DOHH2 (cell line): ENCODE measurements around the gene PRPF40A.

Source experiments
- H3F3A ChIP-seq: fragments of 200-600 bp; sonication (generic), shearing (Covaris generic); 2 replicates; pipeline ENCODE4 v1.6.0; 2016; ENCODE audit warnings: antibody characterized with exemption, mild to moderate bottlenecking; ENCODE audit not compliant: control insufficient read depth, insufficient read depth
- H3K27ac ChIP-seq: fragments of 200-600 bp; sonication (generic); 2 replicates; pipeline ENCODE4 v1.5.1; 2014; ENCODE audit warnings: low read depth, mild to moderate bottlenecking, low read length, moderate library complexity
- H3K27me3 ChIP-seq: fragments of 200-600 bp; sonication (generic); 2 replicates; pipeline ENCODE4 v1.6.1; 2014; ENCODE audit warnings: mild to moderate bottlenecking, low read length, mixed read lengths; ENCODE audit not compliant: control insufficient read depth
- H3K36me3 ChIP-seq: fragments of 200-600 bp; sonication (generic); 2 replicates; pipeline ENCODE4 v1.6.1; 2014; ENCODE audit warnings: mild to moderate bottlenecking, low read length, moderate library complexity, mixed read lengths; ENCODE audit not compliant: control insufficient read depth
- H3K4me1 ChIP-seq: fragments of 200-600 bp; sonication (generic); 2 replicates; pipeline ENCODE4 v1.6.1; 2014; ENCODE audit warnings: mild to moderate bottlenecking, low read length, mixed read lengths; ENCODE audit not compliant: control insufficient read depth
- H3K4me2 ChIP-seq: fragments of 200-600 bp; sonication (generic); 2 replicates; pipeline ENCODE4 v1.6.0; 2014; ENCODE audit warnings: mild to moderate bottlenecking, low read length, moderate library complexity
- H3K4me3 ChIP-seq: fragments of 200-600 bp; sonication (generic); 2 replicates; pipeline ENCODE4 v1.5.1; 2014; ENCODE audit warnings: mild to moderate bottlenecking, low read length, mixed read lengths
- H3K79me2 ChIP-seq: fragments of 200-600 bp; sonication (generic); 2 replicates; pipeline ENCODE4 v1.6.1; 2014; ENCODE audit warnings: mild to moderate bottlenecking, low read length, mixed read lengths; ENCODE audit not compliant: control insufficient read depth
- H3K9me2 ChIP-seq: fragments of 200-600 bp; sonication (generic); replicated peaks from 2 replicates; pipeline ENCODE4 v1.6.1; 2014; ENCODE audit warnings: mild to moderate bottlenecking, low read length, mixed read lengths; ENCODE audit not compliant: control insufficient read depth
- H3K9me3 ChIP-seq: fragments of 200-600 bp; sonication (generic); 2 replicates; pipeline ENCODE4 v1.6.1; 2014; ENCODE audit warnings: antibody characterized with exemption, low read length, mixed read lengths; ENCODE audit not compliant: control insufficient read depth, insufficient read depth
- H4K20me1 ChIP-seq: fragments of 200-600 bp; sonication (generic); 2 replicates; pipeline ENCODE4 v1.6.0; 2014; ENCODE audit warnings: low read depth, mild to moderate bottlenecking, antibody characterized with exemption, low read length, moderate library complexity; ENCODE audit not compliant: control insufficient read depth, insufficient read depth
- CTCF ChIP-seq: fragments of 200-600 bp; sonication (generic); IDR thresholded peaks from one replicate; pipeline ENCODE4 v1.5.1; 2014; ENCODE audit warnings: antibody characterized with exemption, mild to moderate bottlenecking, low read depth, low read length; ENCODE audit not compliant: poor library complexity, severe bottlenecking
- EZH2phosphoT487 ChIP-seq: fragments of 200-600 bp; sonication (generic); IDR thresholded peaks from 2 replicates; pipeline ENCODE4 v1.6.1; 2017; ENCODE audit warnings: borderline replicate concordance, mild to moderate bottlenecking, antibody characterized with exemption, low read length, moderate library complexity, mixed read lengths

PRPF40A gene

GRCh38 chr2:152693033-152693432 is 24.2 kb downstream of the PRPF40A start:
- Histone ChIP-seq H3K4me3 (no peak overlapping the region), H3K36me3 (peaks cover 76% of the 10 kb centered on the region), H3K4me2 (no peak overlapping the region), H3K79me2 (peaks cover 72% of the 10 kb centered on the region), H4K20me1 (peaks cover 10% of the 10 kb centered on the region; the same call in 1 of the 2 replicates), H3K9me3 (no peaks in the 10 kb centered on the region), H3K27ac (no peak overlapping the region), H3K27me3 (no peaks in the 10 kb centered on the region), H3K4me1 (peaks cover 8% of the 10 kb centered on the region), H3F3A (peaks cover 17% of the 10 kb centered on the region; the same call in 1 of the 2 replicates), H3K9me2 (no peaks in the 10 kb centered on the region)
- TF ChIP-seq EZH2phosphoT487 (no peak), CTCF (no peak)

- H3K4me2 ChIP-seq: no peak overlapping the region
- no peaks in the 10 kb centered on the region for H4K20me1 ChIP-seq
- TF ChIP-seq CTCF (no peak), EZH2phosphoT487 (no peak)
- no peak overlapping the region for H3K4me3 ChIP-seq
- H3K9me3 ChIP-seq: no peaks in the 10 kb centered on the region
- H3K79me2 ChIP-seq: peaks cover 70% of the 10 kb centered on the region
- H3K27ac ChIP-seq: no peak overlapping the region
- H3K36me3 ChIP-seq: peaks cover 75% of the 10 kb centered on the region
- no peaks in the 10 kb centered on the region for H3K27me3 ChIP-seq
- no peaks in the 10 kb centered on the region for H3K4me1 ChIP-seq
- no peaks in the 10 kb centered on the region for H3K9me2 ChIP-seq
- H3F3A ChIP-seq: 0 out of 2 replicates have a peak, but pooled peaks cover 6% of the 10 kb centered on the region
Measured at GRCh38 chr2:152686321-152686720, 30.9 kb downstream of the PRPF40A start.

DNA sequence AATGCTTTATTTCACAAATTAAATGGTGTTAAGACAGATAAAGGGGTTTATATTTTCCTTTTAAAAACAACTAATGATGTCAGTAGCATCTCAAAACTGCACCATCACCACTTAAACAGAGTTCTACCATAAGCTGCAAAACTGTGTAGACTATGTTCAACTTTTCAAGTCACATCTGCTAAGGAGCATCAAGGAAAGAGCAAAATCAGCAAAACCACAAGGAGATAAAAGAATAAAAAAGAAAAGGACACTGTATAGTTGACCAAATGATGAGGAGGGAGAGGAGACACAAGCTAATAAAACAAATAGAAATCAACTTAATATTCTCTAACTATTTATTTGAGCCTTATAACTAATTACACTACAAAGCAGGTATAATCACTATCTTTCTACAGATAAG is 33.9 kb downstream of the PRPF40A start:
- H3K27ac ChIP-seq: no peak overlapping the region
- peaks cover 59% of the 10 kb centered on the region for H3K79me2 ChIP-seq
- H3K36me3 ChIP-seq: peaks cover 87% of the 10 kb centered on the region
- H3K4me3 ChIP-seq: no peak overlapping the region
- no peaks in the 10 kb centered on the region for H3K9me3 ChIP-seq
- H3K4me2 ChIP-seq: no peak overlapping the region
- H3K27me3 ChIP-seq: no peaks in the 10 kb centered on the region
- H3K9me2 ChIP-seq: no peaks in the 10 kb centered on the region
- no peak for TF ChIP-seq CTCF
- no peak for TF ChIP-seq EZH2phosphoT487
- no peaks in the 10 kb centered on the region for H4K20me1 ChIP-seq
- H3K4me1 ChIP-seq: no peaks in the 10 kb centered on the region
- H3F3A ChIP-seq: no peaks in the 10 kb centered on the region
